Kidney glomerular epithelial cell (primary cell): ENCODE measurements around the gene AMZ1.
"Not testable (repeated sequence)": the region's sequence is repeated elsewhere in the genome, so short reads cannot be mapped to it uniquely, and the experiment has no call there.

Source experiments
- DNase-seq: peaks from one replicate; lab custom pipeline; 2025; lab: John Stamatoyannopoulos, UW

AMZ1 gene

GRCh38 chr7:2729031-2729892, 41.3 kb downstream of the AMZ1 start:
- DNase-seq: no peak

- no peak for DNase-seq
Observed at GRCh38 chr7:2729893-2730716, 42.1 kb downstream of the AMZ1 start.

- no peak for DNase-seq
Observed at GRCh38 chr7:2730846-2731770, 43.1 kb downstream of the AMZ1 start.

DNA sequence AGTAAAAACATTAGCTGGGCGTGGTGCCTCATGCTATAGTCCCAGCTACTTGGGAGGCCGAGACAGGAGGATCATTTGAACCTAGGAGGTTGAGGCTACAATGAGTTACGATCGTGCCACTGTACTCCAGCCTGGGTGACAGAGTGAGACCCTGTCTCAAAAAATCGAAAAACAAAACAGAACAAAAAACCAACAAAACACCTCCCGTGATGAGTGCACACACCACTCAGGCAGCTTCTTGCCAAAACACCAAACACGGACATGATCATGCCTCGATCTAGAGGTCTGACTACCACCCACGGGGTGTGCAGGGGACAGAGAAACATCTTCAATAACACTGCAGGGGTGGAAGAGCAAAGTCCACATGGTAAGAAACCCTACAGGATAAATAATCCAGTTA, 44.4 kb downstream of the AMZ1 start:
- DNase-seq: no peak

DNA sequence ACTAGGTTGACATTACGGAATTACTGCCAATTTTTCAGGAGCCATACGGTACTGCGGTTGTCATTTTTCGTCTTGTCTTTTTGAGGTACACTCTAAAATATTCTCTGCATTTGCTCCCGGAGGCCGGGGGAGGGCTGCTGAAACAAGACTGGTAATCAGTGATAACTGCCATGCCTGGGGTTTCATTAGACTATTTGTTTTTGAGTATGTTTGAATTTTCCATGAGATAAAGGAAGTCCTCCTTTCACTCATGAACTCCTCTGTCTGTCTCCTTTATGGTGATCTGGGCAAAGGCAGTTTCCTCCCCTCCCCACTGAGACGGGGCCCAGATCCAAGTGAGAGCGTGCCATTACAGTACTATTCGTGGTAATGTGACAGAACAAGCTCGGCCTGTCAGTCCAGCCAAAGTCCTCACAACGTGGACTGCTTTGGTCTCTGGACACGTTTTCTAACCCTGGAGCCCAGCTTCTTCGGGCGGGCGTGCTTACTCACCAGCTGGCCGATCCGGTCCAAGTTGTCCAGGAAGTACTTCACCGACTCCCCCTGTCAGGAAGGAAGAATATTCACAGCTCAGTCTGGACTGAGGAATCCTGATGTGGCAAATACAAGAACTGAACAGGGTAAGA, 45.1 kb downstream of the AMZ1 start:
- no peak for DNase-seq

- no peak for DNase-seq
Observed at GRCh38 chr7:2734084-2734686, 46.2 kb downstream of the AMZ1 start.

GRCh38 chr7:2734751-2735571, 47.0 kb downstream of the AMZ1 start:
- DNase-seq: no peak

DNA sequence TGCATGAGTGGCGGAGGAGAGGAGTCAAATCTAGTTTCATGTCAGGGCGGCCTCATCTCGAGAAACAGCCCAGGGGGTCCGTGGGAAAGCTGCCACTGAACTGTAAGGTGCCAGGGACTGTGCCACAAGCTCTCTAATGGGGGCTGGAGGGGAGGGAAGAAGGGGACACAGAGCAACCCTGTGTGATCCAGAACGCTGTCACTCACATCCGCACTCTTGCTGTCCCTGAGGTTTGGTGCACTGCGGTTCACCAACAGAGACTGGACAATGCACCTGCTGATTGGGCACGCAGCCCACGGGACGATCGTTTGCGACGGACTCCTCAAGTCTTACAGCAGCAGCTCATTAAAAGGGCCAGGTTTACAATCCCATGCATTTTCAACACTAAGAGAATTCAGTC, 47.7 kb downstream of the AMZ1 start:
- no peak for DNase-seq

- DNase-seq: no peak
Observed at GRCh38 chr7:2736411-2736914, 48.5 kb downstream of the AMZ1 start.

GRCh38 chr7:2737005-2737743, 49.2 kb downstream of the AMZ1 start:
- not testable (repeated sequence) for DNase-seq

DNA sequence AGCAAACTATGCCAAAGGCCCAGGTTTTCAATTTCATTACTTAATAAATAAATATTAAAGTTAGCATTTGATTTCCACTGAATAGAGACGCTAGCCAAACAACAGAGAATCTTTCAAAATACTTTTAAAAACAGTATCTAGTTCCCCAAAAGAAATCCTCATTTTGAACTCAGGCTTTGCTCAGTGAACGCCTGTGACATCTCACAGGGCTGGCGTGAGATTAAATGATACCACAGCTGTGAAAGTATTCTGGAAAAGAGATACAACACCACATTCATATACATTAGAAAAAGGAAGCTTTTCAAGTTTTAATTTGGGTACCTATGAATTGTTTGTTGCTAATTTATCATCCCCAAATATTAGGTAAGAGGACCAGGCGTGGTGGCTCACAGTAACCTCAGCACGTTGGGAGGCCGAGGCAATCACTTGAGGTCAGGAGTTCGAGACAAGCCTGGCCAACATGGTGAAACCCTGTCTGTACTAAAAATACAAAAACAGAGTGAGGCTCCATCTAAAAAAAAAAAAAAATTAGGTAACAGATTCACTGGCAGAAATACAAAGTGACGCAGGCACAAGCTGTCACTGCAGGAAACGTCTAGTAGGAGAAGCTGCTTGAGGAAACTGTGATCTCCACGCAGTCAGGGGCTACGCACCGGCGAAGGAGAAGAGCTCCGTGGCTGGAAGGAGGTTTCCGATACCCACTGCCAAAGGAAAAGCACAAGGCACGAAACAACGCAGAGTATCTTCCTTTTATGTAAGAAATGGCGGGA, 50.0 kb downstream of the AMZ1 start:
- no peak for DNase-seq

GRCh38 chr7:2738766-2739549, 51.0 kb downstream of the AMZ1 start:
- DNase-seq: no peak

DNA sequence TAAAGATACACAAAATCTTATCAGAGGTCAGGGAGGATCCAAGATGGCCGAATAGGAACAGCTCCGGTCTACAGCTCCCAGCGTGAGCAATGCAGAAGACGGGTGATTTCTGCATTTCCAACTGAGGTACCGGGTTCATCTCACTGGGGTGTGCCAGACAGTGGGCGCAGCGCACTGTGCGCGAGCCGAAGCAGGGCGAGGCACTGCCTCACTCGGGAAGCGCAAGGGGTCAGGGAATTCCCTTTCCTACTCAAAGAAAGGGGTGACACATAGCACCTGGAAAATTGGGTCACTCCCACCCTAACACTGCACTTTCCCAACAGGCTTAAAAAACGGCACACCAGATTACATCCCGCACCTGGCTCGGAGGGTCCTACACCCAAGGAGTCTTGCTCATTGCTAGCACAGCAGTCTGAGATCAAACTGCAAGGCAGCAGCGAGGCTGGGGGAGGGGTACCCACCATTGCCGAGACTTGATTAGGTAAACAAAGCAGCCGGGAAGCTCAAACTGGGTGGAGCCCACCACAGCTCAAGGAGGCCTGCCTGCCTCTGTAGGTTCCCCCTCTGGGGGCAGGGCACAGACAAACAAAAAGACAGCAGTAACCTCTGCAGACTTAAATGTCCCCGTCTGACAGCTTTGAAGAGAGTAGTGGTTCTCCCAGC, 55.7 kb downstream of the AMZ1 start:
- not testable (repeated sequence) for DNase-seq

GRCh38 chr7:2748684-2749083, 60.7 kb downstream of the AMZ1 start:
- DNase-seq: not testable (repeated sequence)

- no peak for DNase-seq
Observed at GRCh38 chr7:2750004-2750407, 62.0 kb downstream of the AMZ1 start.

DNA sequence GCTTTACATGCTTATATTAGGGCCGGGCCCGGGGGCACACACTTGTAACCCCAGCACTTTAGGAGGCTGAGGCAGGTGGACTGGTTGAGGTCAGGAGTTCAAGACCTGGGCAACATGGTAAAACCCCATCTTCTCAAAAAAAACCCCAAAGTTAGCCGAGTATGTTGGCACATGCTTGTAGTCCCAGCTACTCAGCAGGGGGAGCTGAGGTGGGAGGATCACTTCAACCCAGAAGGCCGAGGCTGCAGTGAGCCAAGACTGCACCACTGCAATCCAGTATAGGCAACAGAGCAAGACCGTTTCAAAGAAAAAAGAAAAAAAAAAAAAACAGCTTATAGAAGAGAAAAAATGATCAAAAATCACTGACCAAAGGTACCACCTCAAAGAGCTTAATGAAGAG, 63.1 kb downstream of the AMZ1 start:
- DNase-seq: no peak

DNA sequence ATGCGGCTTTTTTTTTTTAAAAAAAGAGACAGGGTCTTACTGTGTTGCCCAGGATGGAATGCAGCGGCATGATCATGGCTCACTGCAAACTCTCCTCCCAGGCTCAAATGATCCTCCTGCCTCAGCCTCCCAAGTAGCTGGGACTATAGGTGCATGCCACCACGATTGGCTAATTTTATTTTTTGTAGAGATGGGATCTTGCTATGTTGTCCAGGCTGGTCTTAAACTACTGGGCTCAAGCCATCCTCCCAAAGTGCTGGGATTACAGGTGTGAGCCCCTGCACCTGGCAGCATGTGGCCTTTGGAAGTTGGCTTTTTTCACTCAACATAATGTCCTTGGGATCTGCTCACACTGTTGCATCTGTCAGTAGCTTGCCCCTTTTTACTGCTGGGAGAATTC, 65.1 kb downstream of the AMZ1 start:
- no peak for DNase-seq
